RPMI7951 (cell line): ENCODE results near the gene ST6GALNAC2. TPM values are rescaled to one million over a fixed set of nuclear protein-coding genes. Genes with fewer than 3 reads are reported as not detected.
"Not testable (repeated sequence)": the region's sequence is repeated elsewhere in the genome, so short reads cannot be mapped to it uniquely, and the experiment has no call there.

Experiments used
- DNase-seq: peaks from one replicate; pipeline ENCODE4 v3.0.0-alpha.2; 2012; ENCODE audit warnings: low read depth
- total RNA-seq: library from RNA; depleted of rRNA; stranded (reverse); fragments of >200 nt; shearing (Covaris generic); gene quantifications from 2 replicates; pipeline ENCODE4 v1.2.3, GENCODE V29; 2014

ST6GALNAC2 gene
- total RNA-seq, 1 experiment from 2014 or later = 10.7 TPM

GRCh38 chr17:76540381-76541300, 45.0 kb downstream of the ST6GALNAC2 start:
- peak; percentile 93 for DNase-seq

DNA sequence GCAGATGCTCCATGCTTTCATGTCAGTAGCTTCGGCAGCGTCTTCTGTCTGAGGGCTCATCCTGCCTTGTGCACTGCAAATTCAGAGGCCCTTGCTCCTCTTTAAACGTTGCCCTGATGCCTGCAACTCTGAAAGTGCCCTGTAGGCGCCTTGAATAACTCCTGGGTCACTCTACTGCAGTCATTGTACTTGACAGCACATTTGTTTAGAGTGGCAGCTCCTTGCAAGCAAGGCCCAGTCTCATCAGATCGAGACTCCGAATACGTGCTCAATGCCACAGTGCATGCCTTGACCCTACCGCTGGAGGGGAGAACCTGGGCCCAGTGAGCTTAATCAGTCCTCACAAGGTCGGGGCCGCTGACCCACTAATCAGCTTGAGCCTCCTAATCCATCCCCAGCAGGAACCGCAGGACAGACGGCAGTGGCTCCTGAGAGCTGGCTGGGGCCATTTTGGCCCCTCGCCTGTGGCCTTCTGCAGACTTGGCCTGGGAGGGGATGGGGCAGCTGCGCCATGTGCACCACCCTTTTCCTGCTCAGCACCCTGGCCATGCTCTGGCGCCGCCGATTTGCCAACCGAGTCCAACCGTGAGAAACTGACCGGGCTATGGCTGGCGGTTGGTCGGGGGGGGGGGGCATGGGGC, 45.9 kb downstream of the ST6GALNAC2 start, which contains the start of gene PRCD:
Gene PRCD, plus strand, starts transcription at position 414 of the 641 bp plus-strand sequence. Its CDS starts 98 bp downstream, at position 512.
- DNase-seq = no peak

- DNase-seq = no peak
Measured at GRCh38 chr17:76538941-76539570, 46.6 kb downstream of the ST6GALNAC2 start.

DNA sequence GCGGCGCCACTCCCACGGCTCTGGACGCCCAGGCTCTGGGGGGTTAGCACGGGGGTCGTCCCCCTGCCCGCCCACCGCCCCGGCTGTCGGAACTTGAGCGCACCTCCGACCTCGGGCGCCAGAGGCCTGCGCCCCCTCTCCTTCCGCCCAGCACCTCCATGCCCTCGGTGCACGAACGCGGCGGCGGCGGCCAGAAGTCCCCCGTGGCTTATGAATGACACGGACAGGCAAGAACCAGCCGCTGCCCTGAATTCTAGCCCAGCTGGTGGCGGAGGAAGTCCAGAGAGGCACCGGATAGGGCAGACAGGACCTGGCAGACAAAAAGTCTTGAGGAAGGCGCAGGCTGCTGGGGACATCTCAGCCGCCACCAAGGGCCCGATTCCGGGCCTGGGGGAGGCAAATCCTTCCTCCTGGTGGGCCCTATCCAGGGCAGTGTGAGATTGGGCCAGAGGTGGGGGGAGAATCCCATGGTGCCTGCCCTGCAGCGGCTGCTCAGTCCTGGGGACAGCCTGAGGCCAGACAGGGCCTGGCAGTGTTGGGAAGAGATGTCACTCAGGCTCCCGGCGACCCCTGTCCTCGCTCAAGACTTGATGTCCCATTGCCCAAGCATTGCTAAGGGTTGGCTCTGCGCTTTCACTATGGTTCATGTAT, 47.3 kb downstream of the ST6GALNAC2 start:
- no peak for DNase-seq

DNA sequence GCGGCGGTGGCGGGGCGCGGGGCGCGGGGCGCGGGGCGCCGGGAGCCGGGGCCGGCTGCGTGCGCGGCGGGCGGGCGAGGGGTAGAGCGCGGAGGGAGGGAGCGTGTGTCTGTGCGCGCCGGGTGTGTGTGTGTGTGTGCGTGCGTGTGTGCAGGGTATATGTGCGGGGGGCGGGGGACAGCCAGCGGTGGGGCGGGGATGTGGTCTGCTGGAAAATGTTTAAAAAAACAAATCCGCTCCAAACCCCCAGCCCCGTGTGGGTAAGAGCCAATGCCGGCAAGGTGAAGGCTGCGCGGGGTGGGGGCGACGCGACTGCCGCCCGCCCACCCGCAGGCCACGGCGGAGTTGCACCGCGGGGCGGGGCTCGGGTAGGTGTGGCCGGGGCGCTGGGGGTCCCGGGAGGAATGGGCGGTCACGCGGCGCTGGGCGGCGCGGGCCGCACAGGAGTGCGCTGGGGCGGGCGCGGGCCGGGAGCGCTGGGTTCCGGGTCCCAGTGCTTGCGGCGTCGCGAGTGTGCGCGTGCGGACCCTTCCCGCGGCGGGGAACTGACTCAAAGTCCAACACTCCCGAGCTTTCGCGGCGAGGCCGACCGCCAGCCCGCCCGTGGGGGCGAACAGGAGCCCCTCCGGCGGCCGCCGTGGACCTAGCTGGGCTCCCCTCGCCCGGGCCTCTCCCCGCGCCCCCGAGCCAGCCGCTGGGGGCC, 47.9 kb downstream of the ST6GALNAC2 start, which contains the start of gene CYGB:
Gene CYGB, minus strand, starts transcription at position 132 of the 703 bp plus-strand sequence. CDS start 167 bp downstream, outside the sequence.
- DNase-seq = peak; percentile 11

- DNase-seq = peak; percentile 34
Measured at GRCh38 chr17:76537288-76537577, 48.4 kb downstream of the ST6GALNAC2 start.

GRCh38 chr17:76536511-76537287, 49.0 kb downstream of the ST6GALNAC2 start:
- no peak for DNase-seq

- DNase-seq = no peak
Measured at GRCh38 chr17:76535788-76536510, 49.7 kb downstream of the ST6GALNAC2 start.

- DNase-seq = peak; percentile 43
Measured at GRCh38 chr17:76534831-76535732, 50.6 kb downstream of the ST6GALNAC2 start.

GRCh38 chr17:76533640-76534359, 51.9 kb downstream of the ST6GALNAC2 start:
- not testable (repeated sequence) for DNase-seq

- DNase-seq = no peak
Measured at GRCh38 chr17:76532072-76532651, 53.5 kb downstream of the ST6GALNAC2 start.

DNA sequence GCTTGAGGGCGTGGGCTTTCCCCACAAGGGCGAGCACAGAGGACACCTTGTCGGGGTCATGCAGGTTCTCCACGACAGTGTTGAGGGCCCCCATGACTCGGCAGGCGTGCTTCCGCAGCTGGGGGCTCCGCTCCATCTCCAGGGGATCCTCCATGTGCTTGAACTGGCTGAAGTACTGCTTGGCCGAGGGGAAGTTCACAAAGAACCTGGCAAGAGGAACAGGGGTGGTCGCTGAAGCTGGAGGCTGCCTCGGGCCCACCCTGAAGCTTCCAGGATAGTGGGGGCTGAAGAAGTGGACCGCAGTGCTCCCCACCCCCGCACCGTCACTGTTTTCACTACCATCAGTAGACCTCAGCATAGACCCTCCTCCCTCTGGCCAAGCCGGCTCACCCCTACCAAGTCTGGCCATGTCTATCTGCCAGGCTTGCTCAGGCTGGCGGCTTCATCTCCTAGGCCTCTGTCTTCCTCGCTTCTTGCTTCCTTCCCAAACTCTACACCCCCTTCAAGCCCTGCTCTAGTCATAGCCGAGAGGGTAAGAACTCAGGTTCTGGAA, 54.1 kb downstream of the ST6GALNAC2 start:
- DNase-seq = no peak

- DNase-seq = no peak
Measured at GRCh38 chr17:76530811-76531485, 54.7 kb downstream of the ST6GALNAC2 start.

GRCh38 chr17:76530095-76530723, 55.5 kb downstream of the ST6GALNAC2 start:
- no peak for DNase-seq

DNA sequence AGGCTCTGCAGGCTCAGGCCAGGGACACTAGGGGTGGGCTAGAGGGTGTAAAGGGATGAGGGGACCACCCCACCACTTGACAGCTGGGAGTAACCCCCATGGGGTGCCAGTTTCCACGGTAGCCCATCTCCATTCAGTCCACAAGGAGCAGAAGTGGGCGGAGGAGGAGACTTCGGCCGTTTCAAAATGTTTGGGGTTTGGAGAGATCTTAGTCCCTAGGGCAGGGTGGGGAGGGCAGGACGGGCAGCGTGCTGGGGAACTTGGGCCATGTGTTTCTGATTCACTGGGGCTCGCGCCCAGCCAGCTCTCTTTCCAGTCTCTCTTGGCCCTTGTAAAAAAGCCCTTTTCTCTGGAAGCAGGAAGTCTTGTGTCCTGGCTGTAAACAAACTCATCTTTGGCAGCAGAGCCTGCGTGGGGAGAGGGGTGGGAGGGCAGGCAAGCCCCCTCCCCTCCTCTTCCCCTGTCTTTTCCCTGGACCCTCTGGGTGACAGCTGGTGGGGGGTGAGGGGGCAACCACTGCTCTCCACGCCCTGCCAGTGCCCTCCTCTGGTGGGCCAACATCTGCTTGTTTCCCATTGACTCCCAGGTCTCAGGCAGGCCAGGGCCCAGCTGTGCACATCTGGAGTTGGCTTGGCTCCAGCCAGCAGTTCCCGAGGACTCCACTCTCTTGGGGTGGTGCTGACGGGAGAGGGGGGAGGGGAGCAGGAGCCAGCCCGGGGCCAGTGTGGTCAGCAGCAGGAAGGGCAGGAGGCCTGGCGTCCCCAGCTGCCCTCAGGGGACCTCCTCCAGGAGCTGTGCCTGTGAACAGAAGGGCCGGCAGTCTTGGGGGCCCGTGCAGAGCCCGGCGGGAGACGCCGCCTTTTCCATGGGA, 56.2 kb downstream of the ST6GALNAC2 start:
- peak; percentile 93 for DNase-seq
